Left ventricle myocardium inferior (tissue), 1 donor: ENCODE results near the gene CHRNA7. TPM values are rescaled to one million over a fixed set of nuclear protein-coding genes. Genes with fewer than 3 reads are reported as not detected.

Source experiments
- DNase-seq: peaks from one replicate; pipeline ENCODE4 v3.0.0-alpha.2; 2020
- H3K27ac ChIP-seq: fragments of 200-600 bp; replicated peaks from 2 replicates; pipeline ENCODE4 v1.8.0; 2021
- H3K27me3 ChIP-seq: fragments of 200-600 bp; 2 replicates; pipeline ENCODE4 v1.8.0; 2021; ENCODE audit warnings: low read depth
- H3K36me3 ChIP-seq: fragments of 200-600 bp; 2 replicates; pipeline ENCODE4 v1.8.0; 2021
- H3K4me1 ChIP-seq: fragments of 200-600 bp; 2 replicates; pipeline ENCODE4 v1.8.0; 2021
- H3K4me3 ChIP-seq: fragments of 200-600 bp; 2 replicates; pipeline ENCODE4 v1.8.0; 2021; ENCODE audit warnings: mild to moderate bottlenecking, moderate library complexity
- H3K9me3 ChIP-seq: fragments of 200-600 bp; replicated peaks from 2 replicates; pipeline ENCODE4 v1.8.0; 2021
- CTCF ChIP-seq: fragments of 200-600 bp; IDR thresholded peaks from 2 replicates; pipeline ENCODE4 v1.8.0; 2021; ENCODE audit warnings: antibody characterized with exemption, mild to moderate bottlenecking, borderline replicate concordance
- intact Hi-C: fragments of 100-400 bp; cut with micrococcal nuclease; formaldehyde crosslinking; loops from one replicate; pipeline ENCODE4 v1.11.0; 2022
- total RNA-seq: library from RNA; stranded (reverse); fragmentation: NEBNext Ultra II Directional; extraction: Animal tissue kit (Norgen Biotek cat#: 25700); gene quantifications from one replicate; pipeline ENCODE4 v1.2.1, GENCODE V29; 2021
- donor health status: DM: no; HTN: yes; CAD: no; lungs with severe emphysema.

The CHRNA7 gene
- total RNA-seq, 1 donor from 2014 or later: 0.60 TPM

- no peak overlapping the region for H3K27ac ChIP-seq
- H3K27me3 ChIP-seq: peaks cover 29% of the 10 kb centered on the region
- H3K4me3 ChIP-seq: no peak overlapping the region
- no peak for DNase-seq
- no peak for TF ChIP-seq CTCF
- intact Hi-C loops: no loop called here
- H3K9me3 ChIP-seq: no peaks in the 10 kb centered on the region
- no peaks in the 10 kb centered on the region for H3K4me1 ChIP-seq
- H3K36me3 ChIP-seq: no peaks in the 10 kb centered on the region
Measured at GRCh38 chr15:32121384-32121695, 91.0 kb downstream of the CHRNA7 start.

- Histone ChIP-seq H3K4me3 (no peak overlapping the region), H3K4me1 (no peaks in the 10 kb centered on the region), H3K27ac (no peak overlapping the region), H3K9me3 (no peaks in the 10 kb centered on the region), H3K27me3 (peaks cover 27% of the 10 kb centered on the region), H3K36me3 (no peaks in the 10 kb centered on the region)
- intact Hi-C loops: no loop called here
- TF ChIP-seq CTCF: no peak
- DNase-seq: no peak
Measured at GRCh38 chr15:32122013-32122412, 91.7 kb downstream of the CHRNA7 start.

GRCh38 chr15:32123473-32123872 lies 93.2 kb downstream of the CHRNA7 start:
- Histone ChIP-seq H3K27ac (no peak overlapping the region), H3K4me3 (no peak overlapping the region), H3K27me3 (peaks cover 21% of the 10 kb centered on the region), H3K36me3 (no peaks in the 10 kb centered on the region), H3K4me1 (no peaks in the 10 kb centered on the region), H3K9me3 (no peaks in the 10 kb centered on the region)
- no peak for DNase-seq
- intact Hi-C loops: no loop called here
- TF ChIP-seq CTCF: no peak

- Histone ChIP-seq H3K9me3 (no peaks in the 10 kb centered on the region), H3K4me3 (no peak overlapping the region), H3K36me3 (no peaks in the 10 kb centered on the region), H3K27ac (no peak overlapping the region), H3K4me1 (no peaks in the 10 kb centered on the region), H3K27me3 (peaks cover 21% of the 10 kb centered on the region)
- intact Hi-C loops: no loop called here
- TF ChIP-seq CTCF: no peak
- no peak for DNase-seq
Measured at GRCh38 chr15:32124726-32125125, 94.4 kb downstream of the CHRNA7 start.

GRCh38 chr15:32125595-32125994 lies 95.3 kb downstream of the CHRNA7 start:
- no peak for TF ChIP-seq CTCF
- H3K36me3 ChIP-seq: no peaks in the 10 kb centered on the region
- H3K4me1 ChIP-seq: no peaks in the 10 kb centered on the region
- intact Hi-C loops: no loop called here
- peaks cover 20% of the 10 kb centered on the region for H3K27me3 ChIP-seq
- H3K9me3 ChIP-seq: no peaks in the 10 kb centered on the region
- DNase-seq: no peak
- H3K4me3 ChIP-seq: no peak overlapping the region
- H3K27ac ChIP-seq: no peak overlapping the region

- no peaks in the 10 kb centered on the region for H3K9me3 ChIP-seq
- no peak overlapping the region for H3K27ac ChIP-seq
- intact Hi-C loops: no loop called here
- H3K4me1 ChIP-seq: peaks cover 2% of the 10 kb centered on the region
- no peaks in the 10 kb centered on the region for H3K36me3 ChIP-seq
- no peak overlapping the region for H3K4me3 ChIP-seq
- TF ChIP-seq CTCF: no peak
- no peak for DNase-seq
- peaks cover 36% of the 10 kb centered on the region for H3K27me3 ChIP-seq
Measured at GRCh38 chr15:32129815-32130214, 99.5 kb downstream of the CHRNA7 start.
